Measurements from ENCODE around the gene DAO. TPM values are rescaled to one million over a fixed set of nuclear protein-coding genes. Genes with fewer than 3 reads are reported as not detected.
A peak's percentile ranks its signal among the peaks of the same experiment; 100 is the strongest.
"Not testable (repeated sequence)": the region's sequence is repeated elsewhere in the genome, so short reads cannot be mapped to it uniquely, and the experiment has no call there.

The DAO gene
- total RNA-seq, 1 donor from 2014 or later: not detected

DNA sequence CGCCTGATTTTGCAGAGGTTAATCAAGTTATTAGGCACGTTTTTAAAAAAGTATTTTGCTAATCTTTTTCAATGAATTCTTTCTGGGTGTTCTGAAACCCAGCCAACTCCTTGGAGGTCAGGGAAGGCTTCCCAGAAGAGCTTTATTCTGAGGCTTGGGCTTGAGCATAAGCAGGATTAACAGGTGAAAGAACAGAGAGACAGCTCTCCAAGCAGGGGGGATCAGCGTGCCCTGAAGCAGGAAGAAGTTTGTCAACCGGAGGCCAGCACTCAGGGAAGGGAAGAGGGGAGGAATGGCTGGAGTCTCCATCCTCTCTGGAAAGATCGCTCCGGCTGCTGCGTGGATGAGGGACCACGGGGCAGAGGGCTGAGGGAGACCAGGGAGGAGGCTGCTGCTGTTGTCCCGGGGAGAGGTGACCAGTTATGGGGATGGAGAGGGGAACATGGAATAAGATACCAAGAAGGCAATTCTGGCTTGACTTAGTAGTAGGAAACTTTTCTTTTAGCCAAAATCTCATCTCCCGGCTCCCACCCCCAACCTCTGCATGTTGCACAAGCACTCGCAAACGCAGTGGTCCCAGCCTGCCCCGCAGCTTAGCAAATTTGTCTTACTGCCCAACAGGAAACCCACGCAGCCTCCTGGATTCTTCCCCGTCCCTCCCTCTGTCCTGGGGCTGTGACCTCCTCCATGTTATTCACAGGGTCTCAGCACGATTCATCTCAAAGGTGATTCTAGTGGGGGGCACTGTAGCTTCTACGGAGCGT is 21.4 kb upstream of the DAO start:
- DNase-seq (ENCODE audit: low spot score, unreplicated experiment): no peak
- peak overlapping the region; percentile 17 for H3K27ac Mint-ChIP-seq
- peaks cover 22% of the 10 kb centered on the region for H3K27me3 Mint-ChIP-seq
- peaks cover 4% of the 10 kb centered on the region for H3K36me3 Mint-ChIP-seq (ENCODE audit: insufficient read depth)
- peak overlapping the region; percentile 81 for H3K4me3 Mint-ChIP-seq (ENCODE audit: low read depth)
- TF ChIP-seq, protein P1, sequence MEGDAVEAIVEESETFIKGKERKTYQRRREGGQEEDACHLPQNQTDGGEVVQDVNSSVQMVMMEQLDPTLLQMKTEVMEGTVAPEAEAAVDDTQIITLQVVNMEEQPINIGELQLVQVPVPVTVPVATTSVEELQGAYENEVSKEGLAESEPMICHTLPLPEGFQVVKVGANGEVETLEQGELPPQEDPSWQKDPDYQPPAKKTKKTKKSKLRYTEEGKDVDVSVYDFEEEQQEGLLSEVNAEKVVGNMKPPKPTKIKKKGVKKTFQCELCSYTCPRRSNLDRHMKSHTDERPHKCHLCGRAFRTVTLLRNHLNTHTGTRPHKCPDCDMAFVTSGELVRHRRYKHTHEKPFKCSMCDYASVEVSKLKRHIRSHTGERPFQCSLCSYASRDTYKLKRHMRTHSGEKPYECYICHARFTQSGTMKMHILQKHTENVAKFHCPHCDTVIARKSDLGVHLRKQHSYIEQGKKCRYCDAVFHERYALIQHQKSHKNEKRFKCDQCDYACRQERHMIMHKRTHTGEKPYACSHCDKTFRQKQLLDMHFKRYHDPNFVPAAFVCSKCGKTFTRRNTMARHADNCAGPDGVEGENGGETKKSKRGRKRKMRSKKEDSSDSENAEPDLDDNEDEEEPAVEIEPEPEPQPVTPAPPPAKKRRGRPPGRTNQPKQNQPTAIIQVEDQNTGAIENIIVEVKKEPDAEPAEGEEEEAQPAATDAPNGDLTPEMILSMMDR (IDR thresholded peaks at IDR 0.05; ENCODE audit: unreplicated experiment): no peak
- H3K9me3 Mint-ChIP-seq (ENCODE audit: low read depth): peaks cover 3% of the 10 kb centered on the region
- H3K4me1 Mint-ChIP-seq (ENCODE audit: low read depth): peaks cover 33% of the 10 kb centered on the region

DNA sequence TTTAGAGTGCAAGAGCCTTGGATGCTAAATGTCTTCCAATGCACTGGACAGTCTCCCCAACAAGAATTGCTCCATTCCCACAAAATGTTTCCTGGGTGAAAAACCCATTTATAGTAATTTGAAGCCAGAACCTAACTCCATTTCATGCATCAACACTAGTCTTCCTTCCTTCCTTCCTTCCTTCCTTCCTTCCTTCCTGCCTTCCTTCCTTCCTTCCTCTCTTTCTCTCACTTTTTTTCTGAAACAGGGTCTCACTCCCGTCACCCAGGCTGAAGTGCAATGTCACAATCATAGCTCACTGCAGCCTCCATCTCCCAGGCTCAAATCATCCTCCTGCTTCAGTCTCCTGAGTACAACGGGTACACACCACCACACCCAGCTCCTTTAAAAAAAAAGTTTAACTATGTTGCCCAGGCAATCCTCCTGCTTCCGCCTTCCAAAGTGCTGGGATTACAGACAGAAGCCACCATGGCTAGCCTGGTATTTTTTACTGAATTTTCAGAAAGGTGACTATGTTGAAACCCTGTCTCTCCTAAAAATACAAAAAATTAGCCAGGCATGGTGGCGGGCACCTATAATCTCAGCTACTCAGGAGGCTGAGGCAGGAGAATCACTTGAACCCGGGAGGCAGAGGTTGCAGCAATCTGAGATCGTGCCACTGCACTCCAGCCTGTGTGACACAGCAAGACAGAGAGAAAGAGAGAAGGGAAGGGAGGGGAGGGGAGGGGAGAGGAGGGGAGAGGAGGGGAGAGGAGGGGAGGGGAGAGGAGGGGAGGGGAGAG is 20.6 kb upstream of the DAO start:
- Mint-ChIP-seq H3K4me3 (ENCODE audit: low read depth) (peak overlapping the region; percentile 81), H3K4me1 (ENCODE audit: low read depth) (peaks cover 27% of the 10 kb centered on the region), H3K27me3 (peaks cover 22% of the 10 kb centered on the region)
- not testable (repeated sequence) for DNase-seq (ENCODE audit: low spot score, unreplicated experiment); H3K27ac Mint-ChIP-seq; H3K9me3 Mint-ChIP-seq (ENCODE audit: low read depth); H3K36me3 Mint-ChIP-seq (ENCODE audit: insufficient read depth)

DNA sequence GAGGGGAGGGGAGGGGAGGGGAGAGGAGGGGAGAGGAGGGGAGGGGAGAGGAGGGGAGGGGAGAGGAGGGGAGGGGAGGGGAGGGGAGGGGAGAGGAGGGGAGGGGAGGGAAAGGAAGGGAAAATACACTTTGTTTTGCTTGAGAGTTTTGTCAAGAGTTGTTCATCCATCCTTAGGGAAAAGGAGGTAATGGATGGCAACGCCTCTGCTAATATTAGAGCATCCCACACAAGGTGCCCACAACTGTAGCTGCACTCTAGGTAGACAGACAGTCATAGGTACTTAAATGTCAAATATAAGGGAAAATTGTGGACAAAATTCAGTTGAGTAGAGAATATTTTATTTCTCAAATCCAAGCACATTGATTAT is 20.0 kb upstream of the DAO start:
- H3K27ac Mint-ChIP-seq: no peak overlapping the region
- H3K27me3 Mint-ChIP-seq: peaks cover 22% of the 10 kb centered on the region
- no peak for DNase-seq (ENCODE audit: low spot score, unreplicated experiment)
- TF ChIP-seq, protein P1 (IDR thresholded peaks at IDR 0.05; ENCODE audit: unreplicated experiment): no peak
- no peak overlapping the region for H3K4me3 Mint-ChIP-seq (ENCODE audit: low read depth)
- peaks cover 2% of the 10 kb centered on the region for H3K36me3 Mint-ChIP-seq (ENCODE audit: insufficient read depth)
- H3K9me3 Mint-ChIP-seq (ENCODE audit: low read depth): peaks cover 3% of the 10 kb centered on the region
- peaks cover 25% of the 10 kb centered on the region for H3K4me1 Mint-ChIP-seq (ENCODE audit: low read depth)

DNA sequence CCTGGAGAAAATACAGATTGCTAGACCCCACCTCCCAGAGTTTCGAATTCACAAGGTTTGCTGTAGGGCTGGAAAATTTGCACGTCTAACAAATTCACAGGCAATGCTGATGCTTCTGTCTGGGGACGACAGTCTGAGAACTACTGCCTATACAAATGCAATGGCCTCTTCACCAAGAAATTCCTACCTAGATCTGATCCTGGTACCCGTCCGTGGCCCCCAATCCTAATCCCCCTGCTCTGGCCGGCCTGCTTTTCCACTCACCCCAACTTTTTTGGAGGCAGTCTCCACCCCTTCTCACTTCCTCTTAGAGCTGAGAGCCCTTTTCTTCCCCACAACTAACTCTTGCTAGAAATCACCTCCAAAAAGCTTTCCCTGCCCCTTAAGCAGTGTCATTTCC is 19.4 kb upstream of the DAO start:
- TF ChIP-seq, protein P1 (IDR thresholded peaks at IDR 0.05; ENCODE audit: unreplicated experiment): no peak
- no peak for DNase-seq (ENCODE audit: low spot score, unreplicated experiment)
- Mint-ChIP-seq H3K4me1 (ENCODE audit: low read depth) (peaks cover 20% of the 10 kb centered on the region), H3K9me3 (ENCODE audit: low read depth) (peaks cover 3% of the 10 kb centered on the region), H3K36me3 (ENCODE audit: insufficient read depth) (peaks cover 2% of the 10 kb centered on the region), H3K4me3 (ENCODE audit: low read depth) (no peak overlapping the region), H3K27ac (no peak overlapping the region), H3K27me3 (peaks cover 22% of the 10 kb centered on the region)

GRCh38 chr12:108861878-108862587 is 17.9 kb upstream of the DAO start:
- H3K36me3 Mint-ChIP-seq (ENCODE audit: insufficient read depth): peaks cover 2% of the 10 kb centered on the region
- no peak overlapping the region for H3K4me3 Mint-ChIP-seq (ENCODE audit: low read depth)
- no peak overlapping the region for H3K27ac Mint-ChIP-seq
- TF ChIP-seq, protein P1 (IDR thresholded peaks at IDR 0.05; ENCODE audit: unreplicated experiment): no peak
- no peak for DNase-seq (ENCODE audit: low spot score, unreplicated experiment)
- H3K27me3 Mint-ChIP-seq: peaks cover 22% of the 10 kb centered on the region
- H3K4me1 Mint-ChIP-seq (ENCODE audit: low read depth): peaks cover 5% of the 10 kb centered on the region
- peaks cover 3% of the 10 kb centered on the region for H3K9me3 Mint-ChIP-seq (ENCODE audit: low read depth)

Data from progenitor cell of endocrine pancreas (in vitro differentiated cells).